HCT116 (cell line): ENCODE results near the gene DGKG.

Experiments used
- CEBPB ChIP-seq: IDR thresholded peaks from 2 replicates; pipeline ENCODE4 v1.6.1; 2012; ENCODE audit warnings: low read depth
- CTCF ChIP-seq, 3 experiments: fragments of 200-600 bp in 1 of 3; sonication (generic) in 1 of 3; IDR thresholded peaks in 2 of 3; conservative IDR thresholded peaks in 1 of 3; 2 replicates each; pipeline ENCODE4 v1.5.1; 2012 to 2017; ENCODE audit warnings: low read depth in 2 of 3, low read length in 2 of 3, antibody characterized with exemption in 1 of 3, borderline replicate concordance in 1 of 3, control low read depth in 1 of 3, mild to moderate bottlenecking in 1 of 3, mixed read lengths in 1 of 3, mixed run types in 1 of 3, moderate library complexity in 1 of 3; ENCODE audit not compliant: insufficient read depth in 1 of 3
- EZH2 ChIP-seq: fragments of 200-600 bp; sonication (generic); IDR thresholded peaks from 2 replicates; pipeline ENCODE4 v1.6.1; 2017; ENCODE audit warnings: antibody characterized with exemption, mixed run types
- EZH2phosphoT487 ChIP-seq: fragments of 200-600 bp; IDR thresholded peaks from 2 replicates; pipeline ENCODE4 v1.6.1; 2018; ENCODE audit warnings: antibody characterized with exemption, borderline replicate concordance
- JUND ChIP-seq: IDR thresholded peaks from 2 replicates; pipeline ENCODE4 v1.6.1; 2012
- POLR2A ChIP-seq: IDR thresholded peaks from 2 replicates; pipeline ENCODE4 v1.7.0; 2011; ENCODE audit warnings: borderline replicate concordance; ENCODE audit not compliant: insufficient read depth, insufficient read length; ENCODE audit errors: extremely low read depth
- POLR2AphosphoS5 ChIP-seq: IDR thresholded peaks from 2 replicates; pipeline ENCODE4 v1.6.1; 2011; ENCODE audit warnings: mild to moderate bottlenecking, low read depth, low read length, moderate library complexity
- RAD21 ChIP-seq: IDR thresholded peaks from 2 replicates; pipeline ENCODE4 v1.6.1; 2012; ENCODE audit warnings: low read depth, mild to moderate bottlenecking
- REST ChIP-seq: IDR thresholded peaks from 2 replicates; pipeline ENCODE4 v1.6.1; 2012; ENCODE audit warnings: low read depth
- YY1 ChIP-seq: IDR thresholded peaks from 2 replicates; pipeline ENCODE4 v1.6.1; 2011; ENCODE audit warnings: low read length, low read depth, moderate library complexity, mild to moderate bottlenecking; ENCODE audit not compliant: insufficient replicate concordance; ENCODE audit errors: extremely low read depth
- TF ChIP-seq, protein P1 (sequence below): IDR thresholded peaks from 2 replicates; pipeline ENCODE4 v1.6.1; 2012

- TF ChIP-seq CTCF (IDR thresholded peaks at IDR 0.05 in 2 of 3, conservative IDR thresholded peaks at IDR 0.05 in 1 of 3; ENCODE audit: borderline replicate concordance in 1 of 3, insufficient read depth in 1 of 3, low read depth in 2 of 3, low read length in 2 of 3) (no peak), CEBPB (no peak), EZH2 (no peak), POLR2A (no peak), JUND (no peak), YY1 (no peak), POLR2AphosphoS5 (no peak), REST (no peak), EZH2phosphoT487 (no peak), RAD21 (no peak)
- TF ChIP-seq, protein P1, sequence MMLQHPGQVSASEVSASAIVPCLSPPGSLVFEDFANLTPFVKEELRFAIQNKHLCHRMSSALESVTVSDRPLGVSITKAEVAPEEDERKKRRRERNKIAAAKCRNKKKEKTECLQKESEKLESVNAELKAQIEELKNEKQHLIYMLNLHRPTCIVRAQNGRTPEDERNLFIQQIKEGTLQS, result no peak
Measured at GRCh38 chr3:186314896-186315295, 47.1 kb downstream of the DGKG start.
